H9 (cell line): ENCODE data around the gene OR9G4. TPM values are rescaled to one million over a fixed set of nuclear protein-coding genes. Genes with fewer than 3 reads are reported as not detected.

Experiments used
- DNase-seq: peaks from one replicate; pipeline ENCODE4 v3.0.0-alpha.2; 2017
- H2AFZ ChIP-seq: one replicate; pipeline ENCODE4 v1.6.1; 2013; ENCODE audit warnings: mild to moderate bottlenecking, low read length, control low read depth, moderate library complexity
- H2AK5ac ChIP-seq: 2 replicates; pipeline ENCODE4 v1.6.1; 2013; ENCODE audit warnings: low read length, control low read depth, mixed read lengths; ENCODE audit not compliant: insufficient read length
- H2BK120ac ChIP-seq: one replicate; pipeline ENCODE4 v1.6.1; 2013; ENCODE audit warnings: low read depth, mild to moderate bottlenecking, low read length, control low read depth, inconsistent platforms; ENCODE audit not compliant: poor library complexity, severe bottlenecking
- H2BK12ac ChIP-seq: 2 replicates; pipeline ENCODE4 v1.6.1; 2013; ENCODE audit warnings: low read length, control low read depth, mixed read lengths, low read depth; ENCODE audit not compliant: insufficient read length
- H2BK15ac ChIP-seq: 2 replicates; pipeline ENCODE4 v1.6.1; 2013; ENCODE audit warnings: low read depth, low read length, control low read depth
- H2BK20ac ChIP-seq: one replicate; pipeline ENCODE4 v1.6.1; 2013; ENCODE audit warnings: low read depth, mild to moderate bottlenecking, low read length, control low read depth, inconsistent platforms; ENCODE audit not compliant: poor library complexity, severe bottlenecking
- H2BK5ac ChIP-seq: 2 replicates; pipeline ENCODE4 v1.6.1; 2013; ENCODE audit warnings: low read length, control low read depth, mixed read lengths; ENCODE audit not compliant: insufficient read length
- H3K14ac ChIP-seq: 2 replicates; pipeline ENCODE4 v1.6.1; 2013; ENCODE audit warnings: low read length, control low read depth; ENCODE audit not compliant: insufficient read depth
- H3K18ac ChIP-seq: 2 replicates; pipeline ENCODE4 v1.6.1; 2013; ENCODE audit warnings: low read depth, mild to moderate bottlenecking, mixed read lengths, low read length, control low read depth; ENCODE audit not compliant: insufficient read length
- H3K23ac ChIP-seq: 2 replicates; pipeline ENCODE4 v1.6.1; 2013; ENCODE audit warnings: low read length, control low read depth, mixed read lengths, low read depth; ENCODE audit not compliant: insufficient read length
- H3K23me2 ChIP-seq: 2 replicates; pipeline ENCODE4 v1.6.1; 2013; ENCODE audit warnings: low read depth, mild to moderate bottlenecking, mixed read lengths, low read length, control low read depth; ENCODE audit not compliant: insufficient read length, poor library complexity, severe bottlenecking
- H3K27ac ChIP-seq: 2 replicates; pipeline ENCODE4 v1.5.1; 2013; ENCODE audit warnings: low read length, control low read depth, mixed read lengths, low read depth; ENCODE audit not compliant: insufficient read length
- H3K27me3 ChIP-seq: 2 replicates; pipeline ENCODE4 v1.6.1; 2013; ENCODE audit warnings: low read length, control low read depth, inconsistent platforms; ENCODE audit not compliant: insufficient read depth
- H3K4ac ChIP-seq: 2 replicates; pipeline ENCODE4 v1.6.1; 2013; ENCODE audit warnings: low read depth, mild to moderate bottlenecking, control low read depth, inconsistent platforms, low read length, moderate library complexity
- H3K4me1 ChIP-seq: 2 replicates; pipeline ENCODE4 v1.6.1; 2013; ENCODE audit warnings: low read length, control low read depth, inconsistent platforms; ENCODE audit not compliant: insufficient read depth
- H3K4me2 ChIP-seq: 2 replicates; pipeline ENCODE4 v1.6.1; 2013; ENCODE audit warnings: low read length, control low read depth, mixed read lengths; ENCODE audit not compliant: insufficient read length, insufficient read depth
- H3K56ac ChIP-seq: 2 replicates; pipeline ENCODE4 v1.6.1; 2013; ENCODE audit warnings: low read depth, mild to moderate bottlenecking, mixed read lengths, low read length, control low read depth; ENCODE audit not compliant: insufficient read length
- H3K79me1 ChIP-seq: 2 replicates; pipeline ENCODE4 v1.6.1; 2013; ENCODE audit warnings: low read depth, mild to moderate bottlenecking, moderate library complexity, low read length, control low read depth, inconsistent platforms; ENCODE audit not compliant: insufficient read depth, poor library complexity, severe bottlenecking
- H3K79me2 ChIP-seq: 2 replicates; pipeline ENCODE4 v1.6.1; 2013; ENCODE audit warnings: low read length, control low read depth, inconsistent platforms; ENCODE audit not compliant: insufficient read depth
- H3K9ac ChIP-seq: 2 replicates; pipeline ENCODE4 v1.6.1; 2013; ENCODE audit warnings: low read length, control low read depth, mixed read lengths; ENCODE audit not compliant: insufficient read length; ENCODE audit errors: extremely low read depth
- H3K9me3 ChIP-seq: one replicate; pipeline ENCODE4 v1.6.1; 2013; ENCODE audit warnings: low read depth, low read length, inconsistent platforms; ENCODE audit not compliant: control insufficient read depth
- H3T11ph ChIP-seq: one replicate; pipeline ENCODE4 v1.6.1; 2013; ENCODE audit warnings: mild to moderate bottlenecking, low read length, control low read depth, inconsistent platforms
- H4K20me1 ChIP-seq: one replicate; pipeline ENCODE4 v1.6.1; 2013; ENCODE audit not compliant: control insufficient read depth, insufficient read length, insufficient read depth
- H4K5ac ChIP-seq: 2 replicates; pipeline ENCODE4 v1.6.1; 2013; ENCODE audit warnings: low read depth, mild to moderate bottlenecking, mixed read lengths, low read length, control low read depth; ENCODE audit not compliant: insufficient read length
- H4K8ac ChIP-seq: replicated peaks from 2 replicates; pipeline ENCODE4 v1.6.1; 2013; ENCODE audit warnings: low read length, control low read depth, mixed read lengths, low read depth; ENCODE audit not compliant: insufficient read length
- H4K91ac ChIP-seq: 2 replicates; pipeline ENCODE4 v1.6.1; 2013; ENCODE audit warnings: low read depth, mild to moderate bottlenecking, moderate library complexity, mixed read lengths, low read length, control low read depth; ENCODE audit not compliant: insufficient read length
- H3K27ac Mint-ChIP-seq, 3 experiments: 2 replicates in 2 of 3; 3 replicates in 1 of 3; pipeline ENCODE4 v1.8.0; 2020 to 2021; ENCODE audit warnings: mixed read lengths in 3 of 3, mild to moderate bottlenecking in 1 of 3, moderate library complexity in 1 of 3
- H3K27me3 Mint-ChIP-seq: 2 replicates; pipeline ENCODE4 v1.8.0; 2021; ENCODE audit warnings: low read depth, mild to moderate bottlenecking, moderate library complexity, mixed read lengths
- H3K36me3 Mint-ChIP-seq, 3 experiments: 2 replicates in 2 of 3; 3 replicates in 1 of 3; pipeline ENCODE4 v1.8.0; 2020 to 2021; ENCODE audit warnings: low read depth in 3 of 3, mixed read lengths in 3 of 3; ENCODE audit not compliant: insufficient read depth in 1 of 3
- H3K4me1 Mint-ChIP-seq, 2 experiments: 2 replicates each; pipeline ENCODE4 v1.8.0; 2020; ENCODE audit warnings: mixed read lengths in 2 of 2
- H3K4me3 Mint-ChIP-seq, 2 experiments: 2 replicates in 1 of 2; 3 replicates in 1 of 2; pipeline ENCODE4 v1.8.0; 2020 to 2021; ENCODE audit warnings: mild to moderate bottlenecking in 2 of 2, mixed read lengths in 2 of 2, moderate library complexity in 1 of 2
- H3K9me3 Mint-ChIP-seq, 2 experiments: 2 replicates in 1 of 2; 3 replicates in 1 of 2; pipeline ENCODE4 v1.8.0; 2020; ENCODE audit warnings: mild to moderate bottlenecking in 2 of 2, mixed read lengths in 2 of 2, moderate library complexity in 1 of 2
- CTCF ChIP-seq: fragments of 200-600 bp; sonication (generic); conservative IDR thresholded peaks from 3 replicates; pipeline ENCODE4 v1.8.0; 2021; ENCODE audit warnings: antibody characterized with exemption, mild to moderate bottlenecking
- WGBS: extraction: QIAGEN DNeasy Blood & Tissue Kit; methylation state at CpG from one replicate; pipeline ENCODE4 v1.1.7; 2013; ENCODE audit warnings: missing lambda C conversion rate, low lambda C conversion rate, mixed read lengths; ENCODE audit not compliant: insufficient read length; ENCODE audit errors: extremely low coverage; 5-methylcytosine and 5-hydroxymethylcytosine counted together
- total RNA-seq: library from RNA; stranded (reverse); gene quantifications from 2 replicates; pipeline ENCODE4 v1.2.1, GENCODE V29; 2021

Gene OR9G4
- total RNA-seq, 1 experiment from 2014 or later, result not detected

GRCh38 chr11:56705784-56706396 is 42.6 kb downstream of the OR9G4 start:
- Histone ChIP-seq H2BK15ac (no peak overlapping the region), H4K8ac (no peak overlapping the region), H2BK20ac (no peak overlapping the region), H2BK5ac (no peak overlapping the region), H3K79me2 (no peaks in the 10 kb centered on the region), H3K18ac (no peak overlapping the region), H3K14ac (no peak overlapping the region), H3K56ac (no peak overlapping the region), H3K9me3 (no peaks in the 10 kb centered on the region), H2AK5ac (no peak overlapping the region), H3K23me2 (no peaks in the 10 kb centered on the region), H4K5ac (no peak overlapping the region), H2AFZ (no peak overlapping the region), H3K9ac (no peak overlapping the region), H3K23ac (no peak overlapping the region), H2BK120ac (no peak overlapping the region), H3K4ac (no peak overlapping the region), H3K27me3 (no peaks in the 10 kb centered on the region), H3K79me1 (no peaks in the 10 kb centered on the region), H3T11ph (no peak overlapping the region), H3K27ac (no peak overlapping the region), H4K20me1 (no peaks in the 10 kb centered on the region), H4K91ac (no peak overlapping the region), H3K4me1 (no peaks in the 10 kb centered on the region), H3K4me2 (no peak overlapping the region), H2BK12ac (no peak overlapping the region)
- no peak for TF ChIP-seq CTCF
- peaks cover 6 to 22% (median 11%) of the 10 kb centered on the region in 3 experiments; a peak in 6 of 7 replicates for H3K36me3 Mint-ChIP-seq
- no peaks in the 10 kb centered on the region for H3K27me3 Mint-ChIP-seq
- no peak overlapping the region for H3K4me3 Mint-ChIP-seq
- H3K9me3 Mint-ChIP-seq, result peaks cover 17 to 27% of the 10 kb centered on the region in 2 experiments; a peak in 4 of 5 replicates
- no CpG with 5 or more reads among the region's 1 CpG for WGBS
- DNase-seq, result no peak
- H3K27ac Mint-ChIP-seq, result peak overlapping the region in 2 of 3 experiments; percentile 37 to 78; a peak in 1 of 7 replicates
- peaks cover 12 to 23% of the 10 kb centered on the region in 2 experiments; a peak in 3 of 4 replicates for H3K4me1 Mint-ChIP-seq
